Measurements from ENCODE around the gene HUNK.

The HUNK gene

GRCh38 chr21:31905503-31906451, 33.0 kb downstream of the HUNK start:
- H3K27ac ChIP-seq, result no peak overlapping the region
- TF ChIP-seq CTCF (IDR thresholded peaks at IDR 0.05), result no peak
- no peak for TF ChIP-seq ZFX (IDR thresholded peaks at IDR 0.05; ENCODE audit: borderline replicate concordance)

DNA sequence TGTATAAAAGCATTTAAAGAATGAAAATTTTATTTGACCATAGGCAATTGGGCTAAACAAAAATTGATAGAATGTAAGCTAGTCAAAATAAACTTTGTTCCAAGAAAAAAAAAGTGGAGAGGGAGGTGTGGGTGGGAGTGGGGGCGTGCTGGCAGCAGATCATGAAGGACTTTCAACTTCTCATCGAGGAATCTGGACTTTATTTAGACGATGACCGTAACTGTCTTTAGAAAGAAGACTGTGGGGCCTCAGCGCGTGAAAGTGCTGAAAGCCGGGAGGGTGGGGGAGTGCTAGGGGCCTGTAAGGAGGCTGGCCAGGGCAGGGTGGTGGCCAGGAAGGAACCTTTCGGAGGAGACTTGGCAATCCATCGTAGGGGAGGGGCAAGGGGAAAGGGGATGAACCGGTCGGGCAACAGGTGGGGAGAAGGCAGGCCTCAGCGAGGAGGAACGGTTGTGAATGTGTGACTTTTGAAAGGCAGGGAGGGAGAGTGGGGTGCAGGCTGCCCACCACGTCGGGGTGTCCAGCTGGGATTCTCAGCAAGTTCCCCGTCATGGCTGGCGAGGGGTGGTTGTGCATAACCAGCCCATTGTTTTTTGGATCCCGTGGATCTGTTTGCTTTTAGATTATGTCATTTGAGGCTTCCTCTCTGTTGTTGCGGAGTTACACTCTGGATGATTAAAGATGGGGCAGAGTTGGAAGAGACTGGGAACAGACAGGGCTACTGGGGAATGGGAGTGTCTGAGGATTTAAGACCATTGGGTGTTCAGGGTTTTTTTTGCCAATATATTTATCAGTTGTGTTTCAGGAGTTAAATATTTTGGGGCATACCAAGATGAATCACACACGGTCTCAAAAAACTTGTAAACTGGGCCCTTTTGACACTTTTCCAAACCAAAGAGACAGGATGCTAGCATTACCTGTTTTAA, 35.5 kb downstream of the HUNK start:
- H3K27ac ChIP-seq, result no peak overlapping the region
- no peak for TF ChIP-seq CTCF (IDR thresholded peaks at IDR 0.05)
- TF ChIP-seq ZFX (IDR thresholded peaks at IDR 0.05; ENCODE audit: borderline replicate concordance), result no peak

DNA sequence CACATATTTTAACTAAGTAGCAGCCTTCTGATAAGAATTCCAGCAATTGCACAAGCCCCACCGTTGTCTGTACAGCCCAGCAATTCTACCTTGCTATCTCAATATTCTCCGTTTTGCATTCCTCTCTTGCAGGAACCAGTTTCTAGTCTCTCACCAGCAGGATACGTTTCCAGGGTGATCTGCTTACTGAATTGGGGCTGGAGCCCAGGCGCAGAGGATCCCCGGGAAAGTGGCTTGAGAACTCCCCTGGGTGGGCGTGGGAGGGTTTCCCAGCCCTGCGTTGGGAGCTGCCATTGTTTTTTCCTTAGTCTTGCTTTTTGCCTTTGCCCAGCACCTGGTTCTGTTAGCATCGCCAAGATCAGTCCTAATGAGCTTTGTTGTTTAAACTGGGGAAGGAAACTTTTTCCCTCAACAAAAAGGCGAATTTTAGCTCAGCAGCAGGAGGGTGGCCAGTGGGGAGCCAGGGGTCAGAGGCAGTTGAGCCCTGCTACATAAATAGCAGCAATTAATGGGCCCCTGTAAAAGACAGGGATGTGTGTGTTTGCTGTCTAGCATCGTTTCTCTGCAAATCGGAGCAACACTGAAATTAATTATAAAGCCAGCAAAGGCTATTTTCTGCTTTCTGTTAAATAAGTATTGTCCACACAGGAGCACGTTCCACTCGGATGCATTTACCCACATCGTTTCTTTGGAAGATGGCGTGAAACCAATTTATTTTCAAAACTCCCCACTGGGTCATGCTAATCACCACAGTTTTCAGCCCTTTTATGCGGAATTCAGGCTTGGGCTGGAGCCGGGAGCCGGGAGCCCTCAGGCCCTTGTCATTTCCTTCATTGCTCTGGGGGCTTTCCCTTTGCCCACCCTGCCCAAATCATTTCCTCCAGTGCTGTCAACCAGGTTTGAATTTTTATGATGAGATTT, 36.6 kb downstream of the HUNK start:
- TF ChIP-seq ZFX (IDR thresholded peaks at IDR 0.05; ENCODE audit: borderline replicate concordance) (no peak), CTCF (IDR thresholded peaks at IDR 0.05) (no peak)
- no peak overlapping the region for H3K27ac ChIP-seq

- H3K27ac ChIP-seq, result no peak overlapping the region
- no peak for TF ChIP-seq ZFX (IDR thresholded peaks at IDR 0.05; ENCODE audit: borderline replicate concordance)
- no peak for TF ChIP-seq CTCF (IDR thresholded peaks at IDR 0.05)
Observed at GRCh38 chr21:31910074-31910470, 37.3 kb downstream of the HUNK start.

DNA sequence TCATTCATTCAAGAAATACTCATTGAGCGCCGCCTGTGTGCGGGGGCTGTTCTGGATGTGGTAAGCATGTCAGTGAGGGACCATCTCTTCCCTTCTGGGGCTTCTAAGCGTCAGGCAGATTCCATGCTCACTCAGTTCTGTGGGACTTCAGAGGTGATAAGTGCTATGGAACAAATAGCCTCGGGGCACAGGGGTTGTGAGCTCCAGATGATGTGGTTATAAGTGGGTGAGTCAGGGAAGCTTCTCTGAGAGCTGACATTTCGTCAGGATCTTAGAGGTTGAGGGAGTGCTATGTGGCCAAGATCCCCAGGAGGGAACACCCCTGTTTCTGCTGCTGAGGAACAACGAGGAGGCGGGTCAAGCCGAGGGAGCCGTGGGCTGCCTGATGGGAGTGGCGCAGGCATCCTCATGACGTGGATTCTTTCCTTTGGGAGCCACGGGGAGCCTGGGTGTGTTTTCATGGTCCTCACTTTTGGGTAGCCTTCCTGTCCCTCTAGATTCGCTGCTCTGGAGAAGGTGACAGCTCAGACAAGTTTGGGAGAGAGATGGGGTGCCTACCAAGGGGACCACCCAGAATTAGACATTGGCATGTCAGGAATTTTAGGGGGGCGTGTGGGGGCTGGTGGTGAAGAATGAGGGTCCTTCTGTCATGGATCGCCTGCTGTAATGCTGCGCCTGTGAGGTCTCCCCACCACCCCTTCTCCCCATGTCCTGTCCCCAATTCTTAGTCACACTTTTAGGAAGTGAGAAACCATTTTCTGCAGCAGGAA, 38.5 kb downstream of the HUNK start:
- no peak overlapping the region for H3K27ac ChIP-seq
- TF ChIP-seq ZFX (IDR thresholded peaks at IDR 0.05; ENCODE audit: borderline replicate concordance) (no peak), CTCF (IDR thresholded peaks at IDR 0.05) (no peak)

DNA sequence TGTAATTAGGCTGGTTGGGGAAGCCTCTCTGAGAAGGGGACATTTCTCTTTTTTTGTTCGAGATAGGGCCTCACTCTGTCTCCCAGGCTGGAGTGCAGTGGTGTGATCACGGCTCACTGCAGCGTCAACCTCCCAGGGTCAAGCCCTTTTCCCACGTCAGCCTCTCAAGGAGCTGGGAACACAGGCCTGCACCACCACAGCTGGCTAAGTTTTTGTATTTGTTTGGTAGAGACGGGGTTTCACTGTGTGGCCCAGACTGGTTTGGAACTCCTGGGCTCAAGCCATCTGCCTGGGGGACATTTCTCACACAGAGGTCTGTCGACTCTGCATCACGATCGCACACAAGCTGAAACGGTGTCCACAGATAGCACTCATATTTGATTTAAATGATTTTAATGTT, 39.7 kb downstream of the HUNK start:
- H3K27ac ChIP-seq, result no peak overlapping the region
- no peak for TF ChIP-seq CTCF (IDR thresholded peaks at IDR 0.05)
- no peak for TF ChIP-seq ZFX (IDR thresholded peaks at IDR 0.05; ENCODE audit: borderline replicate concordance)

Measured in 22Rv1 (cell line).